Neural crest cell (in vitro differentiated cells): ENCODE data around the gene EIF3A. TPM values are rescaled to one million over a fixed set of nuclear protein-coding genes. Genes with fewer than 3 reads are reported as not detected.
"Not testable (repeated sequence)": the region's sequence is repeated elsewhere in the genome, so short reads cannot be mapped to it uniquely, and the experiment has no call there.

Source experiments
- DNase-seq: peaks from one replicate; pipeline ENCODE4 v3.0.0; 2021; ENCODE audit warnings: low read depth, mixed read lengths, low spot score
- H3K27ac Mint-ChIP-seq: one replicate; pipeline ENCODE4 v1.8.0; 2021; ENCODE audit warnings: mild to moderate bottlenecking, mixed read lengths; ENCODE audit not compliant: unreplicated experiment
- H3K27me3 Mint-ChIP-seq: 2 replicates; pipeline ENCODE4 v1.8.0; 2021; ENCODE audit warnings: low read depth, mild to moderate bottlenecking, mixed read lengths
- H3K36me3 Mint-ChIP-seq: 2 replicates; pipeline ENCODE4 v1.8.0; 2021; ENCODE audit warnings: low read depth, mild to moderate bottlenecking, mixed read lengths
- H3K4me1 Mint-ChIP-seq: 2 replicates; pipeline ENCODE4 v1.8.0; 2021; ENCODE audit warnings: mixed read lengths
- H3K4me3 Mint-ChIP-seq: one replicate; pipeline ENCODE4 v1.8.0; 2021; ENCODE audit warnings: mild to moderate bottlenecking, mixed read lengths
- H3K9me3 Mint-ChIP-seq: 2 replicates; pipeline ENCODE4 v1.8.0; 2021; ENCODE audit warnings: mixed read lengths
- total RNA-seq: library from RNA; stranded (reverse); gene quantifications from 2 replicates; pipeline ENCODE4 v1.2.1, GENCODE V29; 2021
- TF ChIP-seq, protein P1 (sequence below): fragments of 200-600 bp; sonication (generic); conservative IDR thresholded peaks from 2 replicates; pipeline ENCODE4 v1.5.0; 2021; ENCODE audit warnings: antibody characterized with exemption, mild to moderate bottlenecking

Gene EIF3A
- total RNA-seq, 1 donor from 2014 or later = 163 TPM

GRCh38 chr10:119103903-119104653 lies 23.5 kb upstream of the EIF3A start, which contains the start of gene DENND10:
Gene DENND10, plus strand, starts transcription at chr10:119104113. Its CDS starts 30 bp downstream, at chr10:119104143.
- peaks cover 4% of the 10 kb centered on the region for H3K36me3 Mint-ChIP-seq
- H3K9me3 Mint-ChIP-seq = no peaks in the 10 kb centered on the region
- peaks cover 8% of the 10 kb centered on the region for H3K27me3 Mint-ChIP-seq
- peak within 1 kb of the TSS; percentile 88 for H3K4me3 Mint-ChIP-seq
- H3K27ac Mint-ChIP-seq = peak within 1 kb of the TSS; percentile 12
- peaks cover 4% of the 10 kb centered on the region for H3K4me1 Mint-ChIP-seq
- peak; percentile 71 for DNase-seq
- TF ChIP-seq, protein P1, sequence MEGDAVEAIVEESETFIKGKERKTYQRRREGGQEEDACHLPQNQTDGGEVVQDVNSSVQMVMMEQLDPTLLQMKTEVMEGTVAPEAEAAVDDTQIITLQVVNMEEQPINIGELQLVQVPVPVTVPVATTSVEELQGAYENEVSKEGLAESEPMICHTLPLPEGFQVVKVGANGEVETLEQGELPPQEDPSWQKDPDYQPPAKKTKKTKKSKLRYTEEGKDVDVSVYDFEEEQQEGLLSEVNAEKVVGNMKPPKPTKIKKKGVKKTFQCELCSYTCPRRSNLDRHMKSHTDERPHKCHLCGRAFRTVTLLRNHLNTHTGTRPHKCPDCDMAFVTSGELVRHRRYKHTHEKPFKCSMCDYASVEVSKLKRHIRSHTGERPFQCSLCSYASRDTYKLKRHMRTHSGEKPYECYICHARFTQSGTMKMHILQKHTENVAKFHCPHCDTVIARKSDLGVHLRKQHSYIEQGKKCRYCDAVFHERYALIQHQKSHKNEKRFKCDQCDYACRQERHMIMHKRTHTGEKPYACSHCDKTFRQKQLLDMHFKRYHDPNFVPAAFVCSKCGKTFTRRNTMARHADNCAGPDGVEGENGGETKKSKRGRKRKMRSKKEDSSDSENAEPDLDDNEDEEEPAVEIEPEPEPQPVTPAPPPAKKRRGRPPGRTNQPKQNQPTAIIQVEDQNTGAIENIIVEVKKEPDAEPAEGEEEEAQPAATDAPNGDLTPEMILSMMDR = no peak

DNA sequence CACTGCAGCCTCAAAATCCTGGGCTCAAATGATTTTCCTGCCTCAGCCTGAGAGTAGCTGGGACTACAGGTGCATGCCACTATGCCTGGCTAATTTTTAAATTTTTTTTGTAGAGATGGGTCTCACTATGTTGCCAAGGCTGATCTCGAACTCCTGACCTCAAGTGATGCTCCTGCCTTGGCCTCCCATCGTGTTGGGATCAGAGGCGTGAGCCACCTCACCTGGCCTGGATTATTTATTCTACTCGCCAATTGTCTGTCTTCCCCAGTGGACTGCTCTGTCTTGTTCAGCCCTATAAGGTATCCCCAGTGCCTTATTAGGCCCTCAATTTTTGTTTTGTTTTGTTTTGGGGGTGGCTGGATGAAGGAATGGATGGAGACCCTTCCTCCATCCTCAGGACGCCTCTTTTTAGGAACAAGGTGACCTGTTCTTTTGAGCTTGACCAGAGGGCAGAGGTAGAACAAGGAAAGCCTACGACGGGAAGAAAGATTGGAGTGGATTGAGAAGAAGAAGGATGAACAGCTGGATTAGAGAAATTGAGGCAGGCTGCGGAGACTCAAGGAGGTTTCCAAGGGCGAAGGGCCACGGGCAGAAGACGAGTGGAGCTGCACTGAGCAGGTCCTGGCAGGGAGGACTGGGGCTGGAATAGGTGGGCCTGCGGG lies 22.8 kb upstream of the EIF3A start:
- TF ChIP-seq, protein P1 = no peak
- no peak overlapping the region for H3K27ac Mint-ChIP-seq

DNA sequence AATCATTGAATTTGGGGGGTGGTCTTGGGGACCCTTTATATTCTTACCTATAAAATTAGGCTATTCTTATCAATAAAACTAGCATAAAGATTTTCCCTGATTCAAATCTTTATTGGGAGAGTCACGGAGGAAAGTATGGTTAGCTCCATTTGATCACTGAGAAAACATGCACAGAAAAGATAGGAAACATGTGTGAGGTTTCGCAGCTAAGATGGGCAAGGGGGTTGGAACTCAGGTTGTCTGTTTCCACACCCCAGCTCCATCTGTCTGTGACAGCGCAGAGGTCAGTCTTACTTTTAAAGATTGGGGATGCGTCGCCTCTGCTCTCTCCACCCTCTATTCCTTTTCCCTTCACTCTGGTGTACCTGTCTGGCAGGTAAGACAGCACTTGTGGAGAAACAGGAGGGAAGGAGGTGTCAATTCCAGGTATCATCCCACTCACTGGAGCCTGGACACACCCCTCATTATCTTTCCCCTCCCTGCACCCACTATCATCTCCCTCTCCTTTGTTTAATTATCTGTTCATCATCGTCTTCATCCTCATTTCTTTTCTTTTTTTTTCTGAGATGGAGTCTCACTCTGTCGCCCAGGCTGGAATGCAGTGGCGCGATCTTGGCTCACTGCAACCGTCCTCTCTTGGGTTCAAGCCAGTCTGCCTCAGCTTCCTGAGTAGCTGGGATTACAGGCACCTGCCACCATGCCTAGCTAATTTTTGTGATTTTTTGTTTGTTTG lies 20.9 kb upstream of the EIF3A start:
- H3K27ac Mint-ChIP-seq = peak overlapping the region; percentile 31
- no peaks in the 10 kb centered on the region for H3K9me3 Mint-ChIP-seq
- peak overlapping the region; percentile 27 for H3K4me3 Mint-ChIP-seq
- H3K27me3 Mint-ChIP-seq = peaks cover 8% of the 10 kb centered on the region
- no peaks in the 10 kb centered on the region for H3K36me3 Mint-ChIP-seq
- TF ChIP-seq, protein P1 = no peak
- peaks cover 4% of the 10 kb centered on the region for H3K4me1 Mint-ChIP-seq
- DNase-seq = no peak

More for the DNA sequence above, 22.8 kb upstream of the EIF3A start:
- Mint-ChIP-seq H3K27me3 (peaks cover 8% of the 10 kb centered on the region), H3K9me3 (no peaks in the 10 kb centered on the region), H3K36me3 (peaks cover 4% of the 10 kb centered on the region), H3K4me3 (peak overlapping the region; percentile 77), H3K4me1 (peaks cover 4% of the 10 kb centered on the region)
- DNase-seq = no peak

DNA sequence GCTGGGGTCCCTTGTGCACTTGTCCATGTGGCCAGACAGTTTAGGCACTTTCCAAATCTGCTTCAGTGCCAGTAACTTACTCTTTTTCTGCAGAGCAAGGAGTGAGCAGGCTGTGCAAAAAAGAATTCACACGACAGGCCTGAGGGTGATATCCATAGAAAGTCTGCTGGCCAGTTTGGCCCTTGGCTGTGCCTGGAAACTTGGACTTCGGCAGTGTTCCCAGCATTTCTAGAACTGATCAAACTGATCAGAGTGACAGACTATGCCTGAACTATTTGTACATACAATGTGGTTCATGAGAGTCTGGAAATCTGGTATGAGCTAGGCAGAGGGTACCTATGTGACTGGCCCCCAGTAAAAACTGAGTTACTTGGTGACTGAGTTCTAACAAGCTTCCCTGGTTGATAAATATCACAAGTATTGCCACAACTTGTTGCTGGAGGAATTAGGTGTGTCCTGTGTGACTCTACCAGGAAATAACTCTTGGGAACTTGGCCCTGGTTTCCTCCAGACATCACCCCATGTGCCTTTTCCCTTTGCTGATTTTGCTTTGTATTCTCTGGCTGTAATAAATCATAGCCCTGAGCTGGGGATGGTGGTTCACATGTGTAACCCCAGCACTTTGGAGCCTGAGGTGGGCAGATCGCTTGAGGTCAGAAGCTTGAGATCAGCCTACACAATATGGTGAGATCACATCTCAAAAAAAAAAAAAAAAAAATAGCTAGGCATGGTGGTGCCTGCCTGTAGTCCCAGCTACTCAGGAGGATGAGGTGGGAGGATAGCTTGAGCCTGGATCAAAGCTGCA lies 20.0 kb upstream of the EIF3A start:
- Mint-ChIP-seq H3K27me3 (peaks cover 8% of the 10 kb centered on the region), H3K4me3 (no peak overlapping the region), H3K27ac (no peak overlapping the region), H3K9me3 (no peaks in the 10 kb centered on the region), H3K4me1 (peaks cover 4% of the 10 kb centered on the region), H3K36me3 (no peaks in the 10 kb centered on the region)
- TF ChIP-seq, protein P1 = no peak
- no peak for DNase-seq

- H3K4me3 Mint-ChIP-seq = no peak overlapping the region
- TF ChIP-seq, protein P1 = no peak
- no peaks in the 10 kb centered on the region for H3K9me3 Mint-ChIP-seq
- no peak overlapping the region for H3K27ac Mint-ChIP-seq
- H3K4me1 Mint-ChIP-seq = no peaks in the 10 kb centered on the region
- no peaks in the 10 kb centered on the region for H3K36me3 Mint-ChIP-seq
- H3K27me3 Mint-ChIP-seq = peaks cover 8% of the 10 kb centered on the region
- DNase-seq = no peak
Measured at GRCh38 chr10:119098576-119098975, 18.0 kb upstream of the EIF3A start.

GRCh38 chr10:119096641-119097415 lies 16.2 kb upstream of the EIF3A start:
- H3K27ac Mint-ChIP-seq, H3K4me1 Mint-ChIP-seq, DNase-seq, H3K36me3 Mint-ChIP-seq, H3K4me3 Mint-ChIP-seq, H3K9me3 Mint-ChIP-seq, H3K27me3 Mint-ChIP-seq: not testable (repeated sequence)
